GM19099 (cell line): ENCODE measurements around the gene LNP1.

Experiments
- POLR2A ChIP-seq: IDR thresholded peaks from 3 replicates; pipeline ENCODE4 v1.6.1; 2011; ENCODE audit warnings: low read depth; ENCODE audit not compliant: insufficient read length; ENCODE audit errors: extremely low read depth

The LNP1 gene

DNA sequence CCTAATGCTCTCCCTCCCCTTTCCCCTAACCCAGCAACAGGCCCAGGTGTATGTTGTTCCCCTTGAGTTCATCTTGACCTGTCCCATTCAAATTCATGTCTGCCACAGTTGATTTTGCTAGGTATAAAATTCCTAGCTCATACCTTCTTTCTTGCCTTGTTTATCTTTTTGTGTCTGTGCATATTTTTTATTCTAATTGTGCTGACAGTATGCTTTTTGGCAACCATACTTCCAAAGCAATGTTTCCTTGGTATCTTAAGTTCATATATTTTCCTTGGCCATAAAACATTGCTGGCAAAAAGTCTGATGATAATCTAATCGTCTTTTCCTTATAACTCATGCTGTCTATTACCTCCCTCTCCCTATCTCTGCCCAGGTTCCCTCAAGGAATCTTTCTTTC lies 15.5 kb downstream of the LNP1 start:
- no peak for TF ChIP-seq POLR2A

GRCh38 chr3:100419406-100419805 lies 18.1 kb downstream of the LNP1 start:
- TF ChIP-seq POLR2A, result no peak

- no peak for TF ChIP-seq POLR2A
Observed at GRCh38 chr3:100420885-100421284, 19.5 kb downstream of the LNP1 start.

- TF ChIP-seq POLR2A, result no peak
Observed at GRCh38 chr3:100423611-100424010, 22.3 kb downstream of the LNP1 start.

- no peak for TF ChIP-seq POLR2A
Observed at GRCh38 chr3:100424261-100424660, 22.9 kb downstream of the LNP1 start.

- no peak for TF ChIP-seq POLR2A
Observed at GRCh38 chr3:100425316-100425715, 24.0 kb downstream of the LNP1 start.

- no peak for TF ChIP-seq POLR2A
Observed at GRCh38 chr3:100426067-100426682, 24.8 kb downstream of the LNP1 start.

GRCh38 chr3:100427699-100428098 lies 26.4 kb downstream of the LNP1 start:
- TF ChIP-seq POLR2A, result no peak

- TF ChIP-seq POLR2A, result no peak
Observed at GRCh38 chr3:100429187-100429716, 27.9 kb downstream of the LNP1 start.

- no peak for TF ChIP-seq POLR2A
Observed at GRCh38 chr3:100436951-100437350, 35.6 kb downstream of the LNP1 start.

- TF ChIP-seq POLR2A, result no peak
Observed at GRCh38 chr3:100437721-100438622, 36.6 kb downstream of the LNP1 start.

DNA sequence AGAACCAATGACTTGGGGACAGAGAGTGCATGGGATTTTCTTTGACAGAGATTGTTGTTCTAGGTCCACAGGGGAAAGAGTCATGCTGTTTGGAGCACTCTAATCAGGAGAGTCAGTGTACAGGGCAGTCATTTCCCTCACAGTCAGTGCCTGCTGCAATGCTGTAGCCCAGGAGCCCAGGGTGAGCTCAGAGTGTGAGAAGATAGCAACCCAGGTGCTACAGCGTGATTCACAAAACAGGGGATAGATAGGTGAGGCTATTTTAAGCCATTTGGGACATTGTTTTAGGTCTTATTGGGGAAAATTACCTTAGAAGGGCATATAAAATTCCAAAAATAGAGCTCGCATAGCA lies 37.3 kb downstream of the LNP1 start:
- TF ChIP-seq POLR2A, result no peak

DNA sequence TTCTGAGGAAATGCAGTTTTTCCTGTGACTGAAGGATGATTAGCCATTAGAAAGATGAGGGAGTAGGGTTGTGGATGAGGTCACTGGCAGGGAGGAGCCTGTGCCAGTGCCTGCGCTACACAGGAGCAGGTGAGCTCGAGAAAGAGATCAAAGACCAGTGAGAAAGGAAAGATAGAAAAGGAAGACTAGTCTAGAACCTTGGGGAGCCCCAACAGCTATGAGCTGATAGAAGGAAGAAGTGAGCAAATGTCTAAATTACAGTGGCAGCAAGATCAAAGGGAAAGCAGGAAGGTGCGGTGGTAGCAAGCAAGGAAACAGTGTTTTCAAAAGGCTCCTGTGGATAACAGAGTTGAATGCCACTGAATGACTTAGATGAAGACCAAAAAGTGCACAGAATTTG lies 39.6 kb downstream of the LNP1 start:
- TF ChIP-seq POLR2A, result no peak

DNA sequence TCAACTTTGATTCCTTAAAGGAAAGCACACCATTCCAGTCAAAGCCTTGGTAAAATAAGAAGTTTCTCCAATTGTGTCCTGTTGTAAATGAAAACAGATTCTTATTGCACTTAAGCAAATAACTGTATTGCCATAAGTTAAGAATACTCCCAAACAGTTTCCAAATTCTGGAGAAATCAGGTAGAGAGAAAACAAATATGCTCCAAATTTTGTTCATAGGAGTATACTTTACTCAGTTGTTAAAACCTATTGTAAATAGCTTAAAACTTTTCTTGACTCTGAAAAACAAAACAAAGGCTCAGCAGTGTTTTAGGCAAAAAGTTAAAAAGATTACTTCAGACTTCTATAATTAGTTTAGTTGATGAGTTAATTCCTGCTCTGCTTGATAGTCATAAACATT lies 42.4 kb downstream of the LNP1 start:
- no peak for TF ChIP-seq POLR2A

DNA sequence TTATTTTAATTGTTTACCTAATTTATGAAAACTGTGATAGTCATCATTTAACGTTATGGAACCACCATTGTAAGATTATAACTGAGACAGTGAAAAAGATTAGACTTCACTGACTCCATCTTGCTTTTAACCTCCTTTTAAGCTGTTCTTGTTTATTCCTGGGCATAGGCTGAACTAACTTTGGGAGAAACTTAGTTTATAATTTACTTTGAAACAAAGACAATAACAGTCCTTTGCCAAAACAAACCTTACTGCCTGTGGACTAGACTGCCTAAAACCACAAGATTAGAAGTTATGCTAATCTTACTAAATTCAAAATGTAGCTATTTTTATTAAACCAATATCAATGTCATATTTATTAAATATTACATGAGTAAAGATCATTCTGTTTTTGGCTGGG lies 46.7 kb downstream of the LNP1 start:
- TF ChIP-seq POLR2A, result no peak

- TF ChIP-seq POLR2A, result no peak
Observed at GRCh38 chr3:100449214-100449613, 47.9 kb downstream of the LNP1 start.

GRCh38 chr3:100454677-100455076 lies 53.3 kb downstream of the LNP1 start:
- no peak for TF ChIP-seq POLR2A
